Endodermal cell (in vitro differentiated cells): Measurements from ENCODE around the gene ZBTB16. TPM values are rescaled to one million over a fixed set of nuclear protein-coding genes. Genes with fewer than 3 reads are reported as not detected.

Experiments used
- DNase-seq: peaks from one replicate; pipeline ENCODE4 v3.0.0-alpha.2; 2017
- H3K27ac ChIP-seq: 2 replicates; pipeline ENCODE4 v1.5.1; 2013; ENCODE audit warnings: mild to moderate bottlenecking, low read depth, low read length, moderate library complexity
- H3K27me3 ChIP-seq: 2 replicates; pipeline ENCODE4 v1.6.1; 2013; ENCODE audit warnings: mild to moderate bottlenecking, low read length, moderate library complexity; ENCODE audit not compliant: insufficient read depth, control insufficient read depth, poor library complexity, severe bottlenecking
- H3K36me3 ChIP-seq: 2 replicates; pipeline ENCODE4 v1.7.0; 2013; ENCODE audit warnings: mild to moderate bottlenecking, low read length, moderate library complexity; ENCODE audit not compliant: control insufficient read depth, insufficient read depth
- H3K4me1 ChIP-seq: one replicate; pipeline ENCODE4 v1.7.0; 2013; ENCODE audit warnings: low read length; ENCODE audit not compliant: control insufficient read depth, insufficient read depth
- H3K4me3 ChIP-seq: 2 replicates; pipeline ENCODE4 v1.5.1; 2013; ENCODE audit warnings: mild to moderate bottlenecking, low read length, moderate library complexity
- H3K9ac ChIP-seq: 2 replicates; pipeline ENCODE4 v1.6.1; 2013; ENCODE audit warnings: mild to moderate bottlenecking, low read length, moderate library complexity; ENCODE audit not compliant: poor library complexity, severe bottlenecking; ENCODE audit errors: extremely low read depth
- H3K9me3 ChIP-seq: 2 replicates; pipeline ENCODE4 v1.6.1; 2013; ENCODE audit warnings: mild to moderate bottlenecking, low read length, moderate library complexity; ENCODE audit not compliant: control insufficient read depth
- H3K27ac Mint-ChIP-seq: 2 replicates; pipeline ENCODE4 v1.8.0; 2020; ENCODE audit warnings: mixed read lengths
- H3K27me3 Mint-ChIP-seq: 2 replicates; pipeline ENCODE4 v1.8.0; 2021; ENCODE audit warnings: mild to moderate bottlenecking, mixed read lengths; ENCODE audit not compliant: insufficient read depth
- H3K36me3 Mint-ChIP-seq: 2 replicates; pipeline ENCODE4 v1.8.0; 2020; ENCODE audit warnings: low read depth, mixed read lengths
- H3K4me1 Mint-ChIP-seq: 2 replicates; pipeline ENCODE4 v1.8.0; 2020; ENCODE audit warnings: mixed read lengths
- H3K4me3 Mint-ChIP-seq: 2 replicates; pipeline ENCODE4 v1.8.0; 2020; ENCODE audit warnings: mild to moderate bottlenecking, moderate library complexity, mixed read lengths
- H3K9me3 Mint-ChIP-seq: 2 replicates; pipeline ENCODE4 v1.8.0; 2020; ENCODE audit warnings: mild to moderate bottlenecking, mixed read lengths
- WGBS, 2 experiments: methylation state at CpG; one replicate each; pipeline versions ENCODE4 v1.1.5 to v1.1.7; 2013; ENCODE audit warnings: missing lambda C conversion rate in 2 of 2, mixed read lengths in 1 of 2; ENCODE audit not compliant: insufficient coverage in 1 of 2, insufficient read length in 1 of 2; 5-methylcytosine and 5-hydroxymethylcytosine counted together
- total RNA-seq, 2 donors: library from RNA; stranded (reverse); fragmentation: NEBNext Ultra II Directional in 1 of 2; extraction: Animal tissue kit (Norgen Biotek cat#: 25700) in 1 of 2; gene quantifications; 2 replicates in 1 of 2; 3 replicates in 1 of 2; pipeline ENCODE4 v1.2.1, GENCODE V29; 2021
- TF ChIP-seq, protein P1 (sequence below): fragments of 200-600 bp; sonication (generic); conservative IDR thresholded peaks from 2 replicates; pipeline ENCODE4 v1.5.0; 2021; ENCODE audit warnings: antibody characterized with exemption, mild to moderate bottlenecking

ZBTB16 gene
- total RNA-seq, 2 donors from 2014 or later: 4.1 to 5.8 TPM

- DNase-seq: peak; percentile 59
- H3K4me1 Mint-ChIP-seq: peaks cover 7% of the 10 kb centered on the region
- Histone ChIP-seq H3K27me3 (no peaks in the 10 kb centered on the region), H3K9me3 (no peaks in the 10 kb centered on the region), H3K4me1 (no peaks in the 10 kb centered on the region), H3K9ac (no peak overlapping the region), H3K4me3 (no peak overlapping the region), H3K36me3 (no peaks in the 10 kb centered on the region), H3K27ac (no peak overlapping the region)
- peaks cover 14% of the 10 kb centered on the region for H3K27me3 Mint-ChIP-seq
- no peaks in the 10 kb centered on the region for H3K9me3 Mint-ChIP-seq
- H3K4me3 Mint-ChIP-seq: no peak overlapping the region
- 96 to 97% methylated on average over 8 to 9 of the region's 9 CpGs for WGBS, 2 experiments
- TF ChIP-seq, protein P1, sequence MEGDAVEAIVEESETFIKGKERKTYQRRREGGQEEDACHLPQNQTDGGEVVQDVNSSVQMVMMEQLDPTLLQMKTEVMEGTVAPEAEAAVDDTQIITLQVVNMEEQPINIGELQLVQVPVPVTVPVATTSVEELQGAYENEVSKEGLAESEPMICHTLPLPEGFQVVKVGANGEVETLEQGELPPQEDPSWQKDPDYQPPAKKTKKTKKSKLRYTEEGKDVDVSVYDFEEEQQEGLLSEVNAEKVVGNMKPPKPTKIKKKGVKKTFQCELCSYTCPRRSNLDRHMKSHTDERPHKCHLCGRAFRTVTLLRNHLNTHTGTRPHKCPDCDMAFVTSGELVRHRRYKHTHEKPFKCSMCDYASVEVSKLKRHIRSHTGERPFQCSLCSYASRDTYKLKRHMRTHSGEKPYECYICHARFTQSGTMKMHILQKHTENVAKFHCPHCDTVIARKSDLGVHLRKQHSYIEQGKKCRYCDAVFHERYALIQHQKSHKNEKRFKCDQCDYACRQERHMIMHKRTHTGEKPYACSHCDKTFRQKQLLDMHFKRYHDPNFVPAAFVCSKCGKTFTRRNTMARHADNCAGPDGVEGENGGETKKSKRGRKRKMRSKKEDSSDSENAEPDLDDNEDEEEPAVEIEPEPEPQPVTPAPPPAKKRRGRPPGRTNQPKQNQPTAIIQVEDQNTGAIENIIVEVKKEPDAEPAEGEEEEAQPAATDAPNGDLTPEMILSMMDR: peak; percentile 57
- H3K27ac Mint-ChIP-seq: no peak overlapping the region
- H3K36me3 Mint-ChIP-seq: no peaks in the 10 kb centered on the region
Measured at GRCh38 chr11:114133548-114134329, 74.2 kb downstream of the ZBTB16 start.

- no peak overlapping the region for H3K27ac ChIP-seq
- H3K9ac ChIP-seq: no peak overlapping the region
- H3K27me3 ChIP-seq: no peaks in the 10 kb centered on the region
- H3K36me3 ChIP-seq: no peaks in the 10 kb centered on the region
- Mint-ChIP-seq H3K4me1 (peaks cover 7% of the 10 kb centered on the region), H3K36me3 (no peaks in the 10 kb centered on the region), H3K27ac (no peak overlapping the region), H3K9me3 (no peaks in the 10 kb centered on the region), H3K27me3 (peaks cover 9% of the 10 kb centered on the region), H3K4me3 (no peak overlapping the region)
- 89 to 92% methylated on average over 3 of the region's 3 CpGs for WGBS, 2 experiments
- H3K4me3 ChIP-seq: no peak overlapping the region
- DNase-seq: no peak
- no peaks in the 10 kb centered on the region for H3K4me1 ChIP-seq
- H3K9me3 ChIP-seq: no peaks in the 10 kb centered on the region
- TF ChIP-seq, protein P1: no peak
Measured at GRCh38 chr11:114134870-114135269, 75.4 kb downstream of the ZBTB16 start.

DNA sequence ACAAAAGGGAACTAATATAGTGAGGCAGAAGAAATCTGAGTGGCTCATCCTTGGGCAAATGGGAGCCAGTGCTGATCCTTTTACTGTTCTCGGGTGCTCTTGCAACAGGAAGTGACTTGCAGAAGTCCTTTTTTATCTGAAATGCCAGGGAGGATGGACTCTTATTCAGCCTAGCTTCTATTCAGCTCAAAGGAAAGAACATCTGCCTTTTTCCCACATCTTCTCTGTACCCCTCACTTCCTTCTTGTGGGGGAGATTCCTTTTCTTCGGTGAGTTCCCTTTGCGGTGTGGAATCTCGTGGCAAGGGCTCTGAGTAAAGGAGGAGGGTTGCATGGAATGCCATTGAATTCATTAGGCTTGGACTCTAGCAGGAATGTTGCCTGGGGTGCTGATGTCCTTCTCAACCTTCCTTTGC is 76.2 kb downstream of the ZBTB16 start:
- 62 to 89% methylated on average over 1 to 4 of the region's 4 CpGs for WGBS, 2 experiments
- H3K4me3 Mint-ChIP-seq: no peak overlapping the region
- Histone ChIP-seq H3K4me3 (no peak overlapping the region), H3K27me3 (no peaks in the 10 kb centered on the region), H3K27ac (peak overlapping the region; percentile 6), H3K4me1 (no peaks in the 10 kb centered on the region), H3K9me3 (no peaks in the 10 kb centered on the region), H3K9ac (no peak overlapping the region), H3K36me3 (no peaks in the 10 kb centered on the region)
- DNase-seq: peak; percentile 70
- peaks cover 9% of the 10 kb centered on the region for H3K27me3 Mint-ChIP-seq
- no peaks in the 10 kb centered on the region for H3K9me3 Mint-ChIP-seq
- TF ChIP-seq, protein P1: no peak
- peaks cover 7% of the 10 kb centered on the region for H3K4me1 Mint-ChIP-seq
- no peaks in the 10 kb centered on the region for H3K36me3 Mint-ChIP-seq
- peak overlapping the region; percentile 62 for H3K27ac Mint-ChIP-seq
